DMS 273 treated with DMSO at 0.1 percent for 48 hours (cell line): ENCODE measurements around the gene KLHL36.

ENCODE experiments used
- DNase-seq: peaks from one replicate; lab custom pipeline; 2025; lab: John Stamatoyannopoulos, UW

KLHL36 gene

GRCh38 chr16:84648595-84649510 lies 542 bp downstream of the KLHL36 start:
- DNase-seq, result no peak

GRCh38 chr16:84649511-84649861 lies 1.2 kb downstream of the KLHL36 start:
- no peak for DNase-seq

DNA sequence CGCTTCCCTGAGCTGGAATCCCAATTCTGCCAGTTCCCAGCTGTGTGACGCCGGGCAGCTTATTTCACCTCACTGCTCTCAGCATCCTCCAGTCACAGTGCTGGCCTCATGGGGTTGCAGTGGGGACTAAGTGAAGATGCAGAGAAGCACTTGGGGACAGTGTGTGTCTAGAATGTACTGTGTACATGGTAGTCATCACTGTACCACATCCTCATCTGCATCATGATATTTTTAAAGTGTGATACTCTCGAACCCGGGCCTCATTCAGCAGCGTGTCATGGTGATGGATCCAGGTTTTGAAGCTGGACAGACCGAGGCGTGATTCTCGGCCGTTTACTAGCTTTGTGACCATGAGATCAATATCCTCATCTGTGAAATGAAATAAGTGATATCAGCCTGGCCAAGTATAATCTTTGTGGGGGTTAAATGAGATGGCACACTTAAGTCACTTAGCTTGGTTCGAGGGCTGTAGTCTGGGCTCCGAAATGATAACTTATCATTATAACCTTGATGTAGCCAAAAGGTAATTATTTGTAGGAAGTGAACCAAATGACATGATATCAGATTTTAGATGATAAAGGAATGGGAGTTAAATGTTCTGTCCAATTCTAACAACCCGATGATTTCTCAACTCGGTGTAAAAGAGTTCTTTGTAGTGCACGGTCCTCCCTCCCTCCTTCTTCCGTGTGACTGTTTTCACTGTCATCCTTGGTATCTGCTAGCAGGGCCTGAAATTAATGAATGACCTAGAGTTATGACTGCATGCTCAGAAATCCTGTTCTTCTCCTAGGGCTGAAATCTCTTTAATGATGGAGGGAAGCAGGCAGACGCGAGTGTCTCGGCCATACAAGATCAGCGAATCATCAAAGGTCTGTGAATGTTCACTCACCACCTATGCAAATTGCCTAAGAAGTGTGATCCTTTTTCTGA lies 2.0 kb downstream of the KLHL36 start:
- no peak for DNase-seq

- no peak for DNase-seq
Observed at GRCh38 chr16:84652566-84652965, 4.3 kb downstream of the KLHL36 start.

GRCh38 chr16:84654238-84654637 lies 5.9 kb downstream of the KLHL36 start:
- DNase-seq, result no peak

DNA sequence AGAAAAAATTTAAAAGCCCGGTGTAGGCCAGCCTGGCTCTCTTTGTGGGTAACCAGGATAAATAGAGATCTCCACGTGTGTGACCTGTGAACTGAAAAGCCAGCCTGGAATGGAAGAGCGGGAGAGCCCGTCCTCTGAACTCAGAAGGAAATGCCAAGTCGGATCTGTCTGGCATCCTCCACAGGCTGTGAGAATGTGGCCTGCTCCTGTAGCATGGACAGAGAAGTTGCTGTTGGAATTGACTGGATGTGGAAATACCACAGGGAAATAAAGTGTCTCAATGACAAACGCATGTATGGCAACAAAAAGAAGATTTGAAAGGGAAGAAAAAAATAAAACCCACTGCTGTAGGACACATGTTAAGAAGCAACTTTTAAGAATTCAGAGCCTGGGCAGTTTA lies 6.7 kb downstream of the KLHL36 start:
- no peak for DNase-seq

GRCh38 chr16:84656649-84657048 lies 8.3 kb downstream of the KLHL36 start:
- no peak for DNase-seq

DNA sequence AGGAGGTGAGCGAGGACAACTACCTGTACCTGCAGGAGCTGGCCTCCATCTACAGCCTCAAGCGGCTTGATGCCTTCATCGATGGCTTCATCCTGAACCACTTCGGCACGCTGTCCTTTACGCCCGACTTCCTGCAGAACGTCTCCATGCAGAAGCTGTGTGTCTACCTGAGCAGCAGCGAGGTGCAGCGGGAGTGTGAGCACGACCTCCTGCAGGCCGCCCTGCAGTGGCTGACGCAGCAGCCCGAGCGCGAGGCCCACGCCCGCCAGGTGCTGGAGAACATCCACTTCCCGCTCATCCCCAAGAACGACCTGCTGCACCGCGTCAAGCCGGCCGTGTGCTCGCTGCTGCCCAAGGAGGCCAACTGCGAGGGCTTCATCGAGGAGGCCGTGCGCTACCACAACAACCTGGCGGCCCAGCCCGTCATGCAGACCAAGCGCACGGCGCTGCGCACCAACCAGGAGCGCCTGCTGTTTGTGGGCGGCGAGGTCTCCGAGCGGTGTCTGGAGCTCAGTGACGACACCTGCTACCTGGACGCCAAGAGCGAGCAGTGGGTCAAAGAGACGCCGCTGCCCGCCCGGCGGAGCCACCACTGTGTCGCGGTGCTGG lies 9.0 kb downstream of the KLHL36 start:
- no peak for DNase-seq

DNA sequence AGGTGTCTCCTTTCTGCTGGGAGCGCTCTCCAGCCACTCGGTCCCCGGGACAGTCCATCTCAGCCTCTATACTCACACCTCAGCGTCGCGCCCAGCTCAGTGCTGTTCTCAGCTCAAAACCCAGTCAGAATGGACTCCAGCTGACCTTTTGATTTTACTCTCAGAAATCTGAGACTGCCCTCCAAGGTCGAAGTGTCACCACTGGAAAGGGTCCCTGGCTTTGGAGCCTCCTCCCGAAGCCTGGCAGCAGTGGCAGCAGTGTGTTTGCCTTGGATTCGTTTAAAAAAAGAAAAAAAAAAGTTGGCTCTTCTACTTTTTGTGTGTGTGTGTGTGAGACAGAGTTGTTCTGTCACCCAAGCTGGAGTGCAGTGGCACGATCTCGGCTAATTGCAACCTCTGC lies 10.4 kb downstream of the KLHL36 start:
- DNase-seq, result no peak

DNA sequence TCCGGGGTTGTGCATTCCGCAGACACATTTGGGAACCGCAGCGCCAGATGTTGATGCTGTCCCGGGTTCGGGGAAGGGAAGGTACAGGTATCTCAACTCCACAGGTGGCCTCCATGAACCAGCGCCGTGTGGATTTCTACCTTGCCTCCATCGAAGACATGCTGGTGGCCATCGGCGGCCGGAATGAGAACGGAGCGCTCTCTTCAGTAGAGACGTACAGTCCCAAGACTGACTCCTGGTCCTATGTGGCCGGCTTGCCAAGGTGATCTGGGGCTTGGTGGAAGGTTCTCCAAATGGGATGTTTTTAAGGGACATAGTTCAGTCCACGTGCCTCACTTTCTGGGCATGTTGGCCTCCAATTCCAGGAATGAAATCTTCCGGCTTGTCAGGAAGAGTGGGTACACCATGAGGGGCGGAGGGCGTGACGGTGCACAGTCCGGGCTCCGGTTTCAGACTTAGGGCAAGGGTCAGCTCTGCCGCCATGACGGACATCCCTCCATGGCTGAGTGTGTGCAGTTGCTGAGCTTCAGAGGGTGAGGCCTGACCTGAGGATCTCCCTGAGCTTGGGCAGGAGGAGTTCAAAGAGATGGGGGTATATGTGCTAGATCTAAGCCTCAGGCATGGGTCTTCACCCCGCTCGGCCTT lies 11.5 kb downstream of the KLHL36 start:
- DNase-seq, result no peak

- DNase-seq, result no peak
Observed at GRCh38 chr16:84660973-84661372, 12.7 kb downstream of the KLHL36 start.

- DNase-seq, result no peak
Observed at GRCh38 chr16:84661418-84662060, 13.2 kb downstream of the KLHL36 start.

GRCh38 chr16:84662471-84662870 lies 14.2 kb downstream of the KLHL36 start:
- no peak for DNase-seq

- no peak for DNase-seq
Observed at GRCh38 chr16:84663433-84664101, 15.3 kb downstream of the KLHL36 start.

DNA sequence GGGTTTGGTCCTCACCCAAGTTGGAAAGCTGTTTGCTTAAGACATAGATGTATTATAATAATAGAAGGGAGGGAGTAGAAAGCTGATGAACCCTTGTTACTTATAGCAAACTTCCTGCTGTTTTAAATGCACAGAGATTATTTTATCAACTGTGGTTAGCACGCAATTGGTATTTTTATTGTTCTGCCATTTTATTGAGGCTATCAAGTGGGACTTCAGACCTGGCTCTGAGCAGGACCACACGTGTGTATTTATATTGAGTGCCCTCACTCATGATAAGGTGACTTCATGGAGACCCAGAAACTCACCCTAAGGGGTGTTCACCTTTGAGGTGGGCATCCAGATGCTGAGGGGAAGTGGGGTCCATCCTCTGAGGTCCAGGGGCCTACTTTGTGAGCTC lies 17.0 kb downstream of the KLHL36 start:
- no peak for DNase-seq

DNA sequence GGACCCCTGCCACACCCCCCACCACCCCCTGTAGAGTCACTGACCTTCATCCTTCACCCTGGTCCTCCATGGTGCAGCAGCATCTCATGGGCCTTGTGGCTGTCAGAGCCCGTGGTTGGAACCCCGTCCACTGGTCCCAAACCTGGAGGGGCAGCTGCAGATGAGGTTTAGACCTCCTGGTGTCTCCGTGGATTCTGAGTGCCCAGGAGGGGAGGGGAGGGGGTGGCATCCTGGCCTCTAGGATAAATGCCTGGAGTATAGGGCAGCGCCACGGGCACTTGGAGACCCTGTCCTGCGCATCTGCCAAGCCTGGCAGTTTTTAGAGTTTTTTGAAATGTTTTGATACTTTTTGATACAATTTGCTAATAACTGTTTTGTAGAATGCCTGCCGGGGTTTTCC lies 17.5 kb downstream of the KLHL36 start:
- DNase-seq, result no peak

- DNase-seq, result no peak
Observed at GRCh38 chr16:84667600-84668309, 19.4 kb downstream of the KLHL36 start.

GRCh38 chr16:84670063-84670462 lies 21.8 kb downstream of the KLHL36 start:
- DNase-seq, result no peak

GRCh38 chr16:84672276-84673202 lies 24.2 kb downstream of the KLHL36 start:
- no peak for DNase-seq
